Stimulated activated CD8-positive, alpha-beta memory T cell treated with anti-CD3 and anti-CD28 coated beads, Interleukin-15, amount 100 ng/mL, for 24 hours (primary cell): ENCODE measurements around the gene ZDHHC3.

Experiments
- DNase-seq: peaks from one replicate; pipeline ENCODE4 v3.0.0-alpha.2; 2020; ENCODE audit warnings: low read depth

Gene ZDHHC3

GRCh38 chr3:44892689-44893088 is 83.3 kb downstream of the ZDHHC3 start:
- no peak for DNase-seq

GRCh38 chr3:44890852-44891251 is 85.1 kb downstream of the ZDHHC3 start:
- no peak for DNase-seq

GRCh38 chr3:44890258-44890657 is 85.7 kb downstream of the ZDHHC3 start:
- DNase-seq = no peak

GRCh38 chr3:44887101-44887500 is 88.9 kb downstream of the ZDHHC3 start:
- DNase-seq = no peak

DNA sequence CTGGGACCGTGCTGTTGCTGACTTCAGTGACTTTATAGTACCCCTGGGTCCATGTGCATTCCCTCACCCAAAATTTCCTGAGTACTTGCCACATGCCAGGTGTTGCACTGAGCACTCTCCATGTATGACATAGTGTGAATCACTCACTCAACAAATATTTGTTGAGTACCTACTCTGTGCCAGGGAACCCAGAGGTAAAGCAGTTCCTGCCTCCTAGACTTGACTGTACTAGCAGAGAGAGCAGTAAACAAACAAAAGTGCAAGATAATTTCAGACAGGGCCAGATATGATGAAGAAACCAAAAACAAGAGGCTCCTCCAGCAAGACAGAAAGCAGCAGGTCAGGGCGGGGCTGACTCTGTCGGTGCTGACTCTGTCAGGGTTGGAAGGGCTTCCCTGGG is 89.4 kb downstream of the ZDHHC3 start:
- no peak for DNase-seq

DNA sequence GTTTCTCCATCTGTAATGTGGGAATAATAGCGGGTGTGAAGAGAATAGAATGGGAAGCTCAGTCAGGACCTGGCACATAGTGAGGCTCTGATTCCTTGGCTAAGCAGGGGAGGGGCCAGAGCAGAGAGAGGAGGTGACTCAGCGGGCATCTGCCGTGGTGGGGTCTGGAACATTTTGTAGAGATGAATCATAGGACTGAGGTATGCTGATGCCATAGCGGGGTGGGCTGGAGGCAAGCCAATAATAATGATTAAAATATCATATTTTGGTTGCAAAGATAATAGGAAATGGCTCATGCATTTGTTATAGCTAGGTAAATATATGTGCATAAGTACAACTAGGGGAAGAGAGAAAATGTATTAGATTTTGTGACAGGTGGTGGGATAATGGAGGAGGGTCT is 90.4 kb downstream of the ZDHHC3 start:
- no peak for DNase-seq

GRCh38 chr3:44883999-44884431 is 92.0 kb downstream of the ZDHHC3 start:
- DNase-seq = no peak

DNA sequence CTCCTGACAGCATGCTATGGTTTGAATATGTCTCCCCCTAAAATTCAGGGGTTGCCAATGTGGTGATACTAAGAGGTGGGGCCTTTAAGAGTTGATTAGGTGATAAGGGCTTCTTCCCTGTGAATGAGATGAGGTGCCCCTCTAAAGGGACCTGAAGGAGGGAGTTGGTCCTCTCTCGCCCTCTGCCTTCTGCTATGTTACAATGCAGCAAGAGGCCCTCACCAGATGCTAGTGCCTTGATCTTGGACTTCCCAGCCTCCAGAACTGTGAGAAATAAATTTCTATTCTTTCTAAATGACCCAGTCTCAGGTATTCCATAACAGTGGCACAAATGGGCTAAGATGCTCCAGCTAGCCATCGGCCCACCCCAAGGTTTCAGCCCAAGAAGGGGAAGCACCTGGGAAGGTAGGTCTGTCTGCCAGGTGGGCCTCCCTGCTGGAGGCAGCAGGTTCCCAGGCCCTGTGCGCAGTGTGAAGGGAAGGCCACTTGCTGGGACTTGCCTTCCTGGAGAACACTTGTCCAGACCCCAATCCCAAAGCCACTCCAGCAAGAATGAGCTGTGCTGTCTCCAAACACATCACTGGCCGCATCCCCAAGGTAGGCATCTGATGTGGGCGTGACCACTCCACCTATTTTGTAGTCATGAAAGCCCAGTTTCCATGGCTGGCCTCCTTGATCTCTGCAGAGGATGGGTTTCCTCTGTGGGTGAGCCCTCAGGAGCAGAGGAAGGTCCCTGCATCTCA is 92.6 kb downstream of the ZDHHC3 start:
- DNase-seq = no peak

DNA sequence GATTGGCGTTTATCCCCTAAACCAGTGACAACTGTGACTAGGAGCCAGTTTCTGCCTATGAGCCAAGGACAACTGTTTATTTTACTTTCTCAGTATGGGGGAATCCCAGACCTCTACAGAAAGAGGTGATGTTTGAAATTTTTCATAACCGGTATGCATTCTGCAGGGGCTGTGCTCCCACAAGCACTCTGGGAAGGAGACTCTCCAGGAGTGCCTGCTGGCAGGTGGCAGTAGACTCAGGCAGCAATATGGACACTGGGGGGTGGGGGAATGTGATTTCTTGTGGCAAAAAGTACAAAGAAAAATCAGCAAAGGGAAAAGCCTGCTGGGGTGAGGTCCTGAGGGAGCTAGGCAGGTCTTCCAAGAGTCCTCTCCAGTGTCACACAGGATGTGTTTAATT is 95.7 kb downstream of the ZDHHC3 start:
- DNase-seq = no peak

GRCh38 chr3:44877333-44877732 is 98.6 kb downstream of the ZDHHC3 start:
- DNase-seq = no peak

- DNase-seq = no peak
Observed at GRCh38 chr3:44875596-44875995, 100.4 kb downstream of the ZDHHC3 start.
